Astrocyte (in vitro differentiated cells and primary cell): ENCODE data around the gene CAMK1D.

Experiments used
- EZH2 ChIP-seq: IDR thresholded peaks from 2 replicates; pipeline ENCODE4 v1.6.1; 2012; ENCODE audit warnings: mild to moderate bottlenecking, low read length, inconsistent platforms; ENCODE audit not compliant: insufficient read depth
- TF ChIP-seq, protein P1 (sequence below): IDR thresholded peaks from 2 replicates; pipeline ENCODE4 v1.5.1; 2011; ENCODE audit warnings: low read depth, mild to moderate bottlenecking, inconsistent platforms, low read length, moderate library complexity; ENCODE audit not compliant: insufficient read depth

DNA sequence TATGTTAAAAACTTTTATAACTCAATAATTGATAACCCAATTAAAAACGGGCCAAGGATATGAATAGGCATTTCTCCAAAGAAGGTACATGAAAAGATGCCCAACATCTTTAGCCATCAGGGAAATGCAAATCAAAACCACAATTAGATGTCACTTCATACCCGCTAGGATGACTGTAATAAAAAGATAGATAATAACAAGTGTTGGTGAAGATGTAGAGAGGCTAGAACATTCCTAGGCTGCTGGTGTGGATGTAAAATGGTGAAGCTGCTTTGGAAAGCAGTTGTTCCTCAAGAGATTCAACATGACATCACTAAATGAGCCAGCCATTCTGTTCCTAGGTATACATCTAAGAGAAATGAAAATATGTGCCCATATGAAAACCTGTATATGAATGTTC, 35.6 kb downstream of the CAMK1D start:
- TF ChIP-seq, protein P1, sequence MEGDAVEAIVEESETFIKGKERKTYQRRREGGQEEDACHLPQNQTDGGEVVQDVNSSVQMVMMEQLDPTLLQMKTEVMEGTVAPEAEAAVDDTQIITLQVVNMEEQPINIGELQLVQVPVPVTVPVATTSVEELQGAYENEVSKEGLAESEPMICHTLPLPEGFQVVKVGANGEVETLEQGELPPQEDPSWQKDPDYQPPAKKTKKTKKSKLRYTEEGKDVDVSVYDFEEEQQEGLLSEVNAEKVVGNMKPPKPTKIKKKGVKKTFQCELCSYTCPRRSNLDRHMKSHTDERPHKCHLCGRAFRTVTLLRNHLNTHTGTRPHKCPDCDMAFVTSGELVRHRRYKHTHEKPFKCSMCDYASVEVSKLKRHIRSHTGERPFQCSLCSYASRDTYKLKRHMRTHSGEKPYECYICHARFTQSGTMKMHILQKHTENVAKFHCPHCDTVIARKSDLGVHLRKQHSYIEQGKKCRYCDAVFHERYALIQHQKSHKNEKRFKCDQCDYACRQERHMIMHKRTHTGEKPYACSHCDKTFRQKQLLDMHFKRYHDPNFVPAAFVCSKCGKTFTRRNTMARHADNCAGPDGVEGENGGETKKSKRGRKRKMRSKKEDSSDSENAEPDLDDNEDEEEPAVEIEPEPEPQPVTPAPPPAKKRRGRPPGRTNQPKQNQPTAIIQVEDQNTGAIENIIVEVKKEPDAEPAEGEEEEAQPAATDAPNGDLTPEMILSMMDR: no peak
- TF ChIP-seq EZH2: no peak
